ENCODE measurements around the gene TBC1D9. TPM values are rescaled to one million over a fixed set of nuclear protein-coding genes. Genes with fewer than 3 reads are reported as not detected.

Gene TBC1D9
- total RNA-seq, 1 experiment from 2014 or later: 9.5 TPM

DNA sequence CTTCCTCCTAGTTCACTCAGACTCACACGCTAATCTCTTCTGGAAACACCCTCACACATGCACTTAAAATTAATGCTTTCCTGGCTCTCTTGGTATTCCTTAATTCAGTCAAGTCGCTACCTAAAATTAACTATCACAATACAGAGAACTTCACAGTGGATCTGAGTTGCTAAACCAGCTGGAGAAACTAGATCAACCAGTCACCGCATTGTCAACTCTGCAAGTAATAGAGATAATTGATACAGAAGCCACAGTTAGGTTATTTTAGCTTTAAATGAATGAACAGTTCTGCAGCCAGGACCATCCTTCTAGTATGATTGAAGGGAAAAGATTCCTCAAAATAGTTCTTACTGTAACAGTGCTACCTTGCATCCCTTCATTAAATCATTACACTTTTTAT is 6.0 kb upstream of the TBC1D9 start:
- no TSS peak for BruUV-seq (replicated peaks)
- intact Hi-C loops (cut with micrococcal nuclease): no loop called here

More for the DNA sequence above, 6.0 kb upstream of the TBC1D9 start:
- DNase-seq (ENCODE audit: low read depth, low spot score) (no peak), ATAC-seq (no peak)
- Histone ChIP-seq H3K27me3 (ENCODE audit: insufficient read depth, low read length) (no peaks in the 10 kb centered on the region), H2AFZ (ENCODE audit: low read depth, low read length, poor library complexity, severe bottlenecking) (no peak overlapping the region), H3K9me3 (ENCODE audit: control insufficient read depth in 1 of 2, insufficient read depth in 1 of 2, low read depth in 1 of 2, low read length in 2 of 2) (no peaks in the 10 kb centered on the region), H3K9me2 (ENCODE audit: insufficient read depth) (no peaks in the 10 kb centered on the region), H3K36me3 (ENCODE audit: control insufficient read depth in 1 of 2, insufficient read depth in 2 of 2, low read length in 2 of 2) (no peaks in the 10 kb centered on the region), H3K4me3 (replicated peaks in 1 of 2; ENCODE audit: low read depth in 1 of 2, low read length in 2 of 2) (no peak overlapping the region), H4K20me1 (ENCODE audit: insufficient read depth) (no peaks in the 10 kb centered on the region), H3K9ac (ENCODE audit: low read length) (no peak overlapping the region), H3K4me2 (ENCODE audit: low read length) (no peak overlapping the region), H3K27ac (ENCODE audit: low read depth, low read length) (no peak overlapping the region), H3K4me1 (ENCODE audit: control insufficient read depth in 1 of 2, insufficient read depth in 2 of 2, low read length in 2 of 2) (peaks cover 4% of the 10 kb centered on the region in 2 experiments; a peak in 3 of 4 replicates), H3K79me2 (ENCODE audit: insufficient read depth, low read length) (no peaks in the 10 kb centered on the region)
- RAD21 ChIA-PET (ENCODE audit: low non-redundant PET in 1 of 2, low total read pairs in 2 of 2, uncharacterized antibody in 2 of 2, unreplicated experiment in 2 of 2): no interaction called here
- CTCF ChIA-PET: no interaction called here
- POLR2A ChIA-PET: no interaction called here
- no peak for TF ChIP-seq FOSL1 (IDR thresholded peaks at IDR 0.05; ENCODE audit: low read depth)
- TF ChIP-seq JUND (IDR thresholded peaks at IDR 0.05): no peak
- TF ChIP-seq, protein P1, sequence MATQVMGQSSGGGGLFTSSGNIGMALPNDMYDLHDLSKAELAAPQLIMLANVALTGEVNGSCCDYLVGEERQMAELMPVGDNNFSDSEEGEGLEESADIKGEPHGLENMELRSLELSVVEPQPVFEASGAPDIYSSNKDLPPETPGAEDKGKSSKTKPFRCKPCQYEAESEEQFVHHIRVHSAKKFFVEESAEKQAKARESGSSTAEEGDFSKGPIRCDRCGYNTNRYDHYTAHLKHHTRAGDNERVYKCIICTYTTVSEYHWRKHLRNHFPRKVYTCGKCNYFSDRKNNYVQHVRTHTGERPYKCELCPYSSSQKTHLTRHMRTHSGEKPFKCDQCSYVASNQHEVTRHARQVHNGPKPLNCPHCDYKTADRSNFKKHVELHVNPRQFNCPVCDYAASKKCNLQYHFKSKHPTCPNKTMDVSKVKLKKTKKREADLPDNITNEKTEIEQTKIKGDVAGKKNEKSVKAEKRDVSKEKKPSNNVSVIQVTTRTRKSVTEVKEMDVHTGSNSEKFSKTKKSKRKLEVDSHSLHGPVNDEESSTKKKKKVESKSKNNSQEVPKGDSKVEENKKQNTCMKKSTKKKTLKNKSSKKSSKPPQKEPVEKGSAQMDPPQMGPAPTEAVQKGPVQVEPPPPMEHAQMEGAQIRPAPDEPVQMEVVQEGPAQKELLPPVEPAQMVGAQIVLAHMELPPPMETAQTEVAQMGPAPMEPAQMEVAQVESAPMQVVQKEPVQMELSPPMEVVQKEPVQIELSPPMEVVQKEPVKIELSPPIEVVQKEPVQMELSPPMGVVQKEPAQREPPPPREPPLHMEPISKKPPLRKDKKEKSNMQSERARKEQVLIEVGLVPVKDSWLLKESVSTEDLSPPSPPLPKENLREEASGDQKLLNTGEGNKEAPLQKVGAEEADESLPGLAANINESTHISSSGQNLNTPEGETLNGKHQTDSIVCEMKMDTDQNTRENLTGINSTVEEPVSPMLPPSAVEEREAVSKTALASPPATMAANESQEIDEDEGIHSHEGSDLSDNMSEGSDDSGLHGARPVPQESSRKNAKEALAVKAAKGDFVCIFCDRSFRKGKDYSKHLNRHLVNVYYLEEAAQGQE (IDR thresholded peaks at IDR 0.05; ENCODE audit: low read depth): no peak
- TF ChIP-seq, protein P2, sequence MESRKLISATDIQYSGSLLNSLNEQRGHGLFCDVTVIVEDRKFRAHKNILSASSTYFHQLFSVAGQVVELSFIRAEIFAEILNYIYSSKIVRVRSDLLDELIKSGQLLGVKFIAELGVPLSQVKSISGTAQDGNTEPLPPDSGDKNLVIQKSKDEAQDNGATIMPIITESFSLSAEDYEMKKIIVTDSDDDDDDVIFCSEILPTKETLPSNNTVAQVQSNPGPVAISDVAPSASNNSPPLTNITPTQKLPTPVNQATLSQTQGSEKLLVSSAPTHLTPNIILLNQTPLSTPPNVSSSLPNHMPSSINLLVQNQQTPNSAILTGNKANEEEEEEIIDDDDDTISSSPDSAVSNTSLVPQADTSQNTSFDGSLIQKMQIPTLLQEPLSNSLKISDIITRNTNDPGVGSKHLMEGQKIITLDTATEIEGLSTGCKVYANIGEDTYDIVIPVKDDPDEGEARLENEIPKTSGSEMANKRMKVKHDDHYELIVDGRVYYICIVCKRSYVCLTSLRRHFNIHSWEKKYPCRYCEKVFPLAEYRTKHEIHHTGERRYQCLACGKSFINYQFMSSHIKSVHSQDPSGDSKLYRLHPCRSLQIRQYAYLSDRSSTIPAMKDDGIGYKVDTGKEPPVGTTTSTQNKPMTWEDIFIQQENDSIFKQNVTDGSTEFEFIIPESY (IDR thresholded peaks at IDR 0.05; ENCODE audit: extremely low read depth, insufficient replicate concordance, low read length): no peak
